Lower lobe of right lung (tissue), 2 donors: Measurements from ENCODE around the gene ACVR2A. TPM values are rescaled to one million over a fixed set of nuclear protein-coding genes. Genes with fewer than 3 reads are reported as not detected.

ENCODE experiments used
- ATAC-seq, 2 donors: fragments of 200-7000 bp; cut with Tn5 transposase; one replicate each; pipeline ENCODE4 v1.9.1; 2020 to 2022; ENCODE audit warnings: mild to moderate bottlenecking in 2 of 2, moderate library complexity in 2 of 2
- DNase-seq: peaks from one replicate; pipeline ENCODE4 v3.0.0-alpha.2; 2020
- H3K27ac ChIP-seq: fragments of 200-600 bp; one replicate; pipeline ENCODE4 v1.8.0; 2022
- H3K27me3 ChIP-seq: fragments of 200-600 bp; one replicate; pipeline ENCODE4 v1.8.0; 2022; ENCODE audit warnings: low read depth
- H3K36me3 ChIP-seq: fragments of 200-600 bp; one replicate; pipeline ENCODE4 v1.8.0; 2022; ENCODE audit warnings: mild to moderate bottlenecking
- H3K4me1 ChIP-seq: fragments of 200-600 bp; one replicate; pipeline ENCODE4 v1.8.0; 2022
- H3K4me3 ChIP-seq: fragments of 200-600 bp; one replicate; pipeline ENCODE4 v1.8.0; 2022; ENCODE audit warnings: mild to moderate bottlenecking
- H3K9me3 ChIP-seq: fragments of 200-600 bp; one replicate; pipeline ENCODE4 v1.8.0; 2022
- CTCF ChIP-seq: fragments of 200-600 bp; IDR thresholded peaks from one replicate; pipeline ENCODE4 v1.8.0; 2022; ENCODE audit warnings: antibody characterized with exemption, mild to moderate bottlenecking
- intact Hi-C: fragments of 100-400 bp; cut with DNase I; formaldehyde crosslinking; loops from one replicate; pipeline ENCODE4 v1.11.0; 2022
- total RNA-seq: library from RNA; stranded (reverse); fragmentation: NEBNext Ultra II Directional; extraction: Animal tissue kit (Norgen Biotek cat#: 25700); gene quantifications from one replicate; pipeline ENCODE4 v1.2.1, GENCODE V29; 2021
- donor health status: DM: no; HTN: yes; CAD: no; lungs with severe emphysema.

Gene ACVR2A
- total RNA-seq, 1 donor from 2014 or later: 18.2 TPM

GRCh38 chr2:147909178-147909577 is 64.3 kb downstream of the ACVR2A start:
- no peak overlapping the region for H3K4me3 ChIP-seq
- intact Hi-C loops: loop anchor here (10.0 kb wide), 1 partner anchor 54 kb away; no protein-coding TSS in a partner anchor
- H3K27ac ChIP-seq: no peak overlapping the region
- no peak for TF ChIP-seq CTCF
- ATAC-seq (no peak), DNase-seq (no peak)
- peaks cover 13% of the 10 kb centered on the region for H3K4me1 ChIP-seq
- no peaks in the 10 kb centered on the region for H3K36me3 ChIP-seq
- H3K9me3 ChIP-seq: no peaks in the 10 kb centered on the region
- no peaks in the 10 kb centered on the region for H3K27me3 ChIP-seq

DNA sequence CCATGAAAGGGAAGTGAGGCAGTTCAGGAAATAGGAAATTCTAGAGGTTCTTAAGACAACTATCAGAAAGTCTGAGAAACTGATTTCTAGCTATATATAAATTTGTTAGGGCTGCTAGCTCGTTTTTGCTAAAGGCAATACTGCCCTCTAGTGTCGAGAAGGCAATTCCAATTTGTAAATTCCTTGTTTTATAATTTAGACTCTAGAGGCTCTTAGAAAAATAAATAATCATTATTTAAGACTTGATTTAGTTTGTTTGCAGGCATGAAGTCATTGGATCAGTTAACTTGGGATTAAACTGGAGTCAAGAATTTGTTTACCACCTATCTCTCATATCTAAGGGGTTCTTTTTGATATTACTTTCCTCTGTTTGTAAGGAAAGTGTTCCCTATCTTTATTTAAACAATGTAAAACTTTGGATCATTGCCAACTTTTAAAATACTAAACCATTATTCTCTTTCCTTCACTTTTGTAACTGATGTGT is 66.2 kb downstream of the ACVR2A start:
- intact Hi-C loops: no loop called here
- Histone ChIP-seq H3K27me3 (no peaks in the 10 kb centered on the region), H3K36me3 (peaks cover 7% of the 10 kb centered on the region), H3K27ac (no peak overlapping the region), H3K9me3 (no peaks in the 10 kb centered on the region), H3K4me3 (no peak overlapping the region), H3K4me1 (peaks cover 15% of the 10 kb centered on the region)
- ATAC-seq: peak; percentile 39 to 47
- no peak for DNase-seq
- TF ChIP-seq CTCF: peak; percentile 82

GRCh38 chr2:147913701-147914480 is 69.1 kb downstream of the ACVR2A start:
- TF ChIP-seq CTCF: no peak
- intact Hi-C loops: no loop called here
- DNase-seq: no peak
- Histone ChIP-seq H3K9me3 (no peaks in the 10 kb centered on the region), H3K4me3 (no peak overlapping the region), H3K27me3 (no peaks in the 10 kb centered on the region), H3K4me1 (peaks cover 15% of the 10 kb centered on the region), H3K27ac (no peak overlapping the region), H3K36me3 (peaks cover 21% of the 10 kb centered on the region)
- ATAC-seq: no peak

GRCh38 chr2:147916067-147916466 is 71.2 kb downstream of the ACVR2A start:
- Histone ChIP-seq H3K4me3 (no peak overlapping the region), H3K36me3 (peaks cover 25% of the 10 kb centered on the region), H3K9me3 (no peaks in the 10 kb centered on the region), H3K27ac (no peak overlapping the region), H3K4me1 (peaks cover 12% of the 10 kb centered on the region), H3K27me3 (no peaks in the 10 kb centered on the region)
- intact Hi-C loops: loop anchor here (5.0 kb wide), 1 partner anchor 674 kb away; no protein-coding TSS in a partner anchor
- DNase-seq (no peak), ATAC-seq (no peak)
- no peak for TF ChIP-seq CTCF

DNA sequence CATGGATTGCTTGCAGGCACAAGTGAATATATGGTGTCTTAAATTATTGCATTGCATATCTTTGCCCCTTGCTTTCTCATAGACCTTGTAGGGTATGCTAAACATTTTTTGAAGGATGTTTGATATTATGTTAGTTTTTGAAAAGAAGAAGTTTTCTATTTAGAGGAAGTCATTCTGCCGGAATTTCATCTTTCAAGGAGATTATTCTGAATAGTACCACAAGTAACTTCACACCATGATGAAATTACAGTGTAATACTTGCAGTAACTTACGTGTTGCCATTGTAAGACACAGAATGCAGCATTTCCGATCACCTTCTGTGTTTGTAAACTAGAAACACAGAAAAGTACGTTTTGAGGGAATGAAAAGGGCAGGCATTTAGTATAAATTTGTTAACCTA is 71.9 kb downstream of the ACVR2A start:
- no peak for DNase-seq
- intact Hi-C loops: loop anchor here (5.0 kb wide), 1 partner anchor 674 kb away; no protein-coding TSS in a partner anchor
- Histone ChIP-seq H3K27me3 (no peaks in the 10 kb centered on the region), H3K36me3 (peaks cover 26% of the 10 kb centered on the region), H3K9me3 (no peaks in the 10 kb centered on the region), H3K4me1 (peaks cover 12% of the 10 kb centered on the region), H3K27ac (no peak overlapping the region), H3K4me3 (no peak overlapping the region)
- TF ChIP-seq CTCF: no peak
- ATAC-seq: no peak
